CD4-positive, alpha-beta T cell treated with Interleukin-2 at 100 ng/mL for 4 hours (primary cell): Measurements from ENCODE around the gene SDR9C7.
"Not testable (repeated sequence)": the region's sequence is repeated elsewhere in the genome, so short reads cannot be mapped to it uniquely, and the experiment has no call there.

ENCODE experiments used
- DNase-seq: peaks from one replicate; pipeline ENCODE4 v3.0.0-alpha.2; 2020; ENCODE audit warnings: low spot score

SDR9C7 gene

GRCh38 chr12:56916296-56916995 is 17.8 kb downstream of the SDR9C7 start:
- DNase-seq: no peak

- DNase-seq: no peak
Measured at GRCh38 chr12:56914724-56915123, 19.5 kb downstream of the SDR9C7 start.

GRCh38 chr12:56914256-56914655 is 20.0 kb downstream of the SDR9C7 start:
- DNase-seq: no peak

GRCh38 chr12:56909403-56909802 is 24.8 kb downstream of the SDR9C7 start:
- not testable (repeated sequence) for DNase-seq

GRCh38 chr12:56908136-56908535 is 26.1 kb downstream of the SDR9C7 start:
- DNase-seq: no peak

- no peak for DNase-seq
Measured at GRCh38 chr12:56905852-56906251, 28.4 kb downstream of the SDR9C7 start.

- DNase-seq: no peak
Measured at GRCh38 chr12:56903374-56903773, 30.8 kb downstream of the SDR9C7 start.

GRCh38 chr12:56901313-56901712 is 32.9 kb downstream of the SDR9C7 start:
- DNase-seq: not testable (repeated sequence)

GRCh38 chr12:56900583-56900982 is 33.6 kb downstream of the SDR9C7 start:
- DNase-seq: no peak

- DNase-seq: no peak
Measured at GRCh38 chr12:56898938-56899337, 35.3 kb downstream of the SDR9C7 start.

- DNase-seq: no peak
Measured at GRCh38 chr12:56897844-56898361, 36.3 kb downstream of the SDR9C7 start.

- DNase-seq: no peak
Measured at GRCh38 chr12:56896082-56896481, 38.1 kb downstream of the SDR9C7 start.

- no peak for DNase-seq
Measured at GRCh38 chr12:56894698-56895368, 39.4 kb downstream of the SDR9C7 start.

GRCh38 chr12:56891885-56892284 is 42.3 kb downstream of the SDR9C7 start:
- not testable (repeated sequence) for DNase-seq

GRCh38 chr12:56886319-56886718 is 47.9 kb downstream of the SDR9C7 start:
- no peak for DNase-seq

GRCh38 chr12:56885316-56885715 is 48.9 kb downstream of the SDR9C7 start:
- DNase-seq: no peak

GRCh38 chr12:56884421-56884820 is 49.8 kb downstream of the SDR9C7 start:
- no peak for DNase-seq

GRCh38 chr12:56882407-56882806 is 51.8 kb downstream of the SDR9C7 start:
- not testable (repeated sequence) for DNase-seq

- DNase-seq: no peak
Measured at GRCh38 chr12:56880125-56880992, 53.8 kb downstream of the SDR9C7 start.

GRCh38 chr12:56879240-56880124 is 54.7 kb downstream of the SDR9C7 start:
- not testable (repeated sequence) for DNase-seq

- DNase-seq: no peak
Measured at GRCh38 chr12:56878010-56878339, 56.2 kb downstream of the SDR9C7 start.
